Panc1 (cell line): ENCODE results near the gene NECTIN4.

Experiments
- CTCF ChIP-seq: fragments of 450-650 bp; IDR thresholded peaks from 2 replicates; pipeline ENCODE4 v1.5.1; 2017; ENCODE audit warnings: mild to moderate bottlenecking
- POLR2AphosphoS5 ChIP-seq: IDR thresholded peaks from 2 replicates; pipeline ENCODE4 v1.6.1; 2012; ENCODE audit warnings: mild to moderate bottlenecking, low read depth, low read length, moderate library complexity
- REST ChIP-seq, 2 experiments: IDR thresholded peaks; 2 replicates each; pipeline ENCODE4 v1.6.1; 2011 to 2012; ENCODE audit warnings: low read depth in 2 of 2, control low read depth in 1 of 2, low read length in 1 of 2, mild to moderate bottlenecking in 1 of 2, moderate library complexity in 1 of 2; ENCODE audit not compliant: insufficient read depth in 1 of 2

- TF ChIP-seq REST (IDR thresholded peaks at IDR 0.05; ENCODE audit: insufficient read depth in 1 of 2, low read depth in 2 of 2, low read length in 1 of 2) (no peak), CTCF (no peak), POLR2AphosphoS5 (no peak)
Observed at GRCh38 chr1:161080441-161081405, 8.6 kb downstream of the NECTIN4 start.
